ENCODE measurements around the gene LGSN. TPM values are rescaled to one million over a fixed set of nuclear protein-coding genes. Genes with fewer than 3 reads are reported as not detected.
"Not testable (repeated sequence)": the region's sequence is repeated elsewhere in the genome, so short reads cannot be mapped to it uniquely, and the experiment has no call there.

The LGSN gene
- polyA plus RNA-seq, 1 donor from 2014 or later, result not detected

DNA sequence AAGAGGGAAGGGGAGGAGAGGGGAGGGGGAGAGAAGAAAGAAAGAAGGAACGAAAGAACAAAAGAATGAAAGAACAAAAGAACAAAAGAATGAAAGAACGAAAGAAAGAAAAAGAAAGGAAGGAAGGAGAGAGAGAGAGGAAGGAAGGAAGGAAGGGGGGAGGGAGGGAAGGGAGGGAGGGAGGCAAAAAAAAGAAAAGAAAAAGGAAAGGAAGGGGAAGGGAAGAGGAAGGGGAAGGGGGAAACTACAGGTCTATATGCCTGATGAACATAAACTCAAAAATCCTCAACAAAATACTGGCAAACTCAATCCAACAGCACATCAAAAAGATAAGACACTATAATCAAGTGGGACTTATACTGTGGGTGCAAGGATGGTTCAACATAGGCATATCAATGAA lies 13.7 kb upstream of the LGSN start:
- H3K4me1 Mint-ChIP-seq, result no peaks in the 10 kb centered on the region
- H3K36me3 Mint-ChIP-seq, result no peaks in the 10 kb centered on the region
- no peaks in the 10 kb centered on the region for H3K9me3 Mint-ChIP-seq
- H3K4me3 Mint-ChIP-seq, result no peak overlapping the region
- H3K27ac Mint-ChIP-seq, result no peak overlapping the region
- peaks cover 5% of the 10 kb centered on the region for H3K27me3 Mint-ChIP-seq

DNA sequence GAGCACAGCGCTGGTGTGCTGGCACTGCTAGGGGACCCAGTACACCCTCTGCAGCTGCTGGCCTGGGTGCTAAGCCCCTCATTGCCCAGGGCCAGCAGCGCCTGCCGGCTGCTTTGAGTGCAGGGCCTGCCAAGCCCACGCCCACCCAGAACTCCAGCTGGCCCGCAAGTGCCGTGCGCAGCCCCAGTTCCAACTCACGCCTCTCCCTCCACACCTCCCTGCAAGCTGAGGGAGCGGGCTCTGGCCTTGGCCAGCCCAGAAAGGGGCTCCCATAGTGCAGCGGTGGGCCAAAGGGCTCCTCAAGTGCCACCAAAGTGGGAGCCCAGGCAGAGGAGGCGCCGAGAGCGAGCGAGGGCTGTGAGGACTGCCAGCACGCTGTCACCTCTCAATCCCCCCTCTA lies 6.8 kb upstream of the LGSN start:
- H3K4me3 Mint-ChIP-seq, H3K4me1 Mint-ChIP-seq, H3K27me3 Mint-ChIP-seq, H3K9me3 Mint-ChIP-seq, H3K27ac Mint-ChIP-seq, H3K36me3 Mint-ChIP-seq: not testable (repeated sequence)

DNA sequence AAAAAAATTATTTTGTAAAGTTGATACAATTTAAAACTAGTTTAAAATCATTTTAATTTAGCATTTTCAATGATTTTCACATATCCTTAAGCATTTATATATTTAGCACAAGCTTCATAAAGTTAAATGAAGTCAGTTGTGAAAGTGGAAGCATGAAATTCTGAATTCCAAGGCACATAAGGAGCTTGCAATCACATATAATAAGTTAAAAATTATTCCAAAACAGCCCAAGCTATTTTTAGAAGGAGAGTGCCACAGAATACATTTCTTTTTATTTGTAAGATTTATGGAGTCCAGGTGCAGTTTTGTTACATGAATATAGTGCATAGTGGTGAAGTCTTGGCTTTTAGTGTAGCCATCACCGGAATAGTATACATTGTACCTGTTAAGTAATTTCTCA lies 3.2 kb upstream of the LGSN start:
- H3K4me3 Mint-ChIP-seq, result no peak overlapping the region
- peaks cover 0 to 2% (median 0%) of the 10 kb centered on the region in 3 donors for H3K4me1 Mint-ChIP-seq
- H3K27me3 Mint-ChIP-seq, result peaks cover 9% of the 10 kb centered on the region
- no peaks in the 10 kb centered on the region for H3K36me3 Mint-ChIP-seq
- no peak overlapping the region for H3K27ac Mint-ChIP-seq
- H3K9me3 Mint-ChIP-seq, result peaks cover 2 to 8% (median 5%) of the 10 kb centered on the region in 3 donors

DNA sequence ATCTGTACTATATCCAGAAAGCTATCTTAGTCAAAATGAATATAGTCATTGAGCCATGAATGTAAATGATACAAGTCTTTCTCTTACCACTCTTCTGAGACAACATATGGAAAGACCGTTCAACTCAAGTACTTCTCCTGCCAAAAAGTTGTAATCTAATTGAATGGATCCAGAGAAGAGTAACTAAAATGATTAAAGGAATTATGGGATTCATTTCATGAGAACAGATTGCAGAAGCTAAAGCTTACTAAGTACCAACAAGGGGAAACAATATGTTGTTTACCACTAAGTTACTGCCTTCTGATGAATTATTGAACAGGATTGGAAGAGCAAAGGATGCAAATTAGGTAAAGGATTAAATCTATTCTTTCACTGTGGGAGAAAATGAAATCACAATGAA lies 2.0 kb upstream of the LGSN start:
- H3K27me3 Mint-ChIP-seq, result peaks cover 9% of the 10 kb centered on the region
- no peak overlapping the region for H3K27ac Mint-ChIP-seq
- no peaks in the 10 kb centered on the region for H3K36me3 Mint-ChIP-seq
- no peak overlapping the region for H3K4me3 Mint-ChIP-seq
- peaks cover 0 to 2% (median 2%) of the 10 kb centered on the region in 3 donors for H3K9me3 Mint-ChIP-seq
- H3K4me1 Mint-ChIP-seq, result no peaks in the 10 kb centered on the region

DNA sequence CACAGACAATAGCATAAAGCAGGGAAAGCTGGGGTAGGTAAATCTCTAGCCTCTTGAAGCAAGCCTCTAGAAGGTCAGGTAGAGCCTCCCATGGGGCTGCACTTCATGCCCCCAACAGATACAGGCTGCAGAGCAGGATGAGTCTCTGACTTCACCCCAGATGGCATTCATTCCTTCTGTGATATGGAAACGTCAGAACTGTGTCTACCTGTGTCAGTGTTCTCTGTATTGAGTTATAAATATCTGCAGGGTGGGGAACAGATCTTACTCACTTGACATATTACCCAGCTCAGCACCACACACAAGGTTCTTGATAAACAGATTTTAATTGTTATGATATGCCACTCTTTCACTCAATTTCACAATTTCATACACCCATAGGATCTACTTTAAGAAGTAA lies 2.1 kb downstream of the LGSN start:
- Mint-ChIP-seq H3K9me3 (peaks cover 0 to 2% (median 0%) of the 10 kb centered on the region in 3 donors), H3K36me3 (no peaks in the 10 kb centered on the region), H3K4me1 (no peaks in the 10 kb centered on the region), H3K27me3 (peaks cover 6% of the 10 kb centered on the region), H3K4me3 (no peak overlapping the region), H3K27ac (no peak overlapping the region)

DNA sequence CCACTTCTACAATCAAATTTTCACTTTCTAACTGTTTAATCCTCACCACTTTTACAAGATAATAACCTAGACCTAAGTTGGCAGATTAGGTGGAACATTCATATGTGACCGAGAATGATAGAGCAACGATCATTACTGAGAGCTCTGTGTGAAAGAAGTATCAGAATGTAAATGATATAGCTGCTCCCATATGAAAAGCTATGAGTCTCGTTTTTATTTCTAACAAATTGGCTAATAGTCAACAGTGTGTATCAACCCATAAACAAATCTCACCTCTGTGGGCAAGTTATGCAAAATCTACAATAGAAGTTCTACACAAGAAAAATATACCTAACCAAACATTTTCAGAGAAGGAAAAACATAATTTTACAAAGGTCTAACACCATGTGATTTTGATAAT lies 3.7 kb downstream of the LGSN start:
- H3K9me3 Mint-ChIP-seq, result peaks cover 0 to 2% (median 0%) of the 10 kb centered on the region in 3 donors
- no peak overlapping the region for H3K27ac Mint-ChIP-seq
- H3K36me3 Mint-ChIP-seq, result no peaks in the 10 kb centered on the region
- H3K4me3 Mint-ChIP-seq, result no peak overlapping the region
- no peaks in the 10 kb centered on the region for H3K4me1 Mint-ChIP-seq
- H3K27me3 Mint-ChIP-seq, result peaks cover 6% of the 10 kb centered on the region

DNA sequence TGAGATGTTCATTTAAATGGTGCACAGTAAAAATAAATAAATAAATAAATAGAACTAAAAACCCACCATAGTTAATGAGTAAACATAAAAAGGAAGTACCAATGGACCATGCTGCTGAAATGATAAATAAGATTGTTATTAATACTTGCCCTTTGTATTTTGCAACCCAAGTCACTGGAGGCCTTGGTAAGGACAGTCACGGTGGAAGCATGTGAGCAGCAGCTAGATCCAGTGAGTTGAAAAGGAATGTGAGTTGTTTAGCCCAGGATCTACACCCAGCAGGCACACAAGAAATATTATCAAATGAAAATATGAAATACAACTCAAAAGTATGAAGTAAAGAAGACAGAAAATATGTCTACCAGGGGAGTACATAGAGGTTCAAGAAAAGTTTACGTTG lies 6.7 kb downstream of the LGSN start:
- Mint-ChIP-seq H3K27me3 (peaks cover 1% of the 10 kb centered on the region), H3K4me1 (no peaks in the 10 kb centered on the region), H3K27ac (no peak overlapping the region), H3K9me3 (no peaks in the 10 kb centered on the region), H3K36me3 (no peaks in the 10 kb centered on the region), H3K4me3 (no peak overlapping the region)

DNA sequence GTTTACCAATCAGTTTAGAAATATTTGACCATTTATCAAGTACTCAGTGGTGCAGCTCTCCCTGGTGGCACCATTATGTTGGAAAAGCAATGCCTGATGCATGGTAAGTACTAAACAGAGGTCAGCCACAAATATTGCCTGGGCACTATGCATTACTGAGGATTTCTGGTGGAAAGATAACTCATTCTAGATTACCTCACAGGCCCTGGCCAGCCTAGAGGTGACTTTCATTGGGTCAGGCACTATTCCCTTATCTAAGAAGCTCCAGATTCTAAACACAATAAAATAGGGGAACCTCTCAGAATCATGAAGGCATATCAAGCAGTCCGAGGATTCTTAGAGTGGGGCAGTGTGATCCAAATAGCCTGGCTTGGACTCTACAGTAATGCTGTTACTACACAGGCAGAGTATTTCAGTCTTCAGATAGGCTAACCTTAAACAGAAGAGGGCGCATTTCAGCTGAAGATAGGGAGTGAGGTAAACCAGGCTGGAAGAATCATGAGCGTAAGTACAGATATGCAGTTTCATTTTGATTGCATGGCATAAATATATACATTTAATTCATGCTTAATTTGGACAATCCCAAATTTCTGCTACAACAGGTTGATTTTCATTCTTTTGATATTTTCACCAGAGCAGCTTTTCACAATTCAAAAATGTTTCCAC lies 12.1 kb downstream of the LGSN start:
- H3K27ac Mint-ChIP-seq, result no peak overlapping the region
- no peaks in the 10 kb centered on the region for H3K9me3 Mint-ChIP-seq
- no peaks in the 10 kb centered on the region for H3K4me1 Mint-ChIP-seq
- no peaks in the 10 kb centered on the region for H3K36me3 Mint-ChIP-seq
- no peaks in the 10 kb centered on the region for H3K27me3 Mint-ChIP-seq
- H3K4me3 Mint-ChIP-seq, result no peak overlapping the region

DNA sequence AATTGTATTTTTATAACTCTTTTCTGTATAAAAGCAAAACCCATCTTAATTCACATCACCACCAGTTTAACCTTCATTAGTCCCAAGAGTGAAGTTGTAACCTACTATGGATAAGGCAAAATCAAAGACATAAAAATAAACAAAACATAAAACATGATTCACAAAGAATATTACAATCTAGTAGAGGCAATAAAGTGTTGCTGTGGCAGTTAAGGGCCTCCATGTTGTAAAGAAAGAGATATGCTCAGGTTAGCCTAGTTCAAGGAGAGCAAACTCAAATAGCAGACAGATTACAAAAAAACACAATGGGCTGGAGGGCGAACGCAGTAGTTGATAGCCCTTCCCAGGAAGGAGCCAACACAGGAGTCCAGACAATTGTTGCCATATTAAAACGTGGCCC lies 13.4 kb downstream of the LGSN start:
- Mint-ChIP-seq H3K36me3 (no peaks in the 10 kb centered on the region), H3K9me3 (no peaks in the 10 kb centered on the region), H3K27ac (no peak overlapping the region), H3K27me3 (no peaks in the 10 kb centered on the region), H3K4me1 (no peaks in the 10 kb centered on the region), H3K4me3 (no peak overlapping the region)

DNA sequence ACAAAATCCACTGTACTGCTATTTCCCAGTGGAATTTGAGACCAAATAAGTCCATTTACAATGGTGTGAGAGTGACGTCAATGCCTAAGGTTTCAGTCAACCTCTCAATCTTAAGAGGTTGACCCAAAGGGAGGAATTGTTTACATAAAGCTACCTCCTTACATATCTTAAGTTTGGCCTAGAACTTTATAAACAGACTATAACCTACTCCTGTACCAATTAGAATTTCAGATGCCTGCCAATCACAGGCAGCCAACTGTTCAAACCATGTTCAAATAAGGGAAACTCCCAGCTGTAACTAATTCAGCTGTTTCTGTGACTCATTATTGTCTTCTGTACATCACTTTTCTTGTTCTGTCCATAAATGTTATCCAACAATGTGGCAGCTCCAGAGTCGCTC lies 14.5 kb downstream of the LGSN start:
- H3K27me3 Mint-ChIP-seq, result no peaks in the 10 kb centered on the region
- H3K9me3 Mint-ChIP-seq, result no peaks in the 10 kb centered on the region
- no peaks in the 10 kb centered on the region for H3K4me1 Mint-ChIP-seq
- no peaks in the 10 kb centered on the region for H3K36me3 Mint-ChIP-seq
- no peak overlapping the region for H3K27ac Mint-ChIP-seq
- H3K4me3 Mint-ChIP-seq, result no peak overlapping the region

DNA sequence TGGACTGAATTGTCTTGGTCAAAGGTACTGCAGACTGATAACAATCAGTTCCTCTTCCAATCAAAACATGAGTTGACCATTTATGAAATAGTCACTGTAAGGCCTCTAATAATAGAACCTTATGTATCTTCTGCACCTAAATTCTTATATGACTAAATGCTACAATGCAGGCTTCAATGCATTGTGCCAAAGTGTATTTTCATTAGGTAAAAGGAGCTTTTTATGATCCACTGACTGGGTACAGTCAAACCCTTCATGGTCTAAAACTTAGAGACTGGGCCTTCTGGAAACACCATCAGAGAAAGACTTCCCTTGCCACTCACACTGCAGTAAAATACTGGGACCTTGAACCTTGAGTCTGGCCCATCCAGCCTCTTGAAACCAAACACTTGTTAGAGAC lies 16.3 kb downstream of the LGSN start:
- Mint-ChIP-seq H3K9me3 (peaks cover 0 to 8% (median 0%) of the 10 kb centered on the region in 3 donors), H3K27ac (no peak overlapping the region), H3K36me3 (peaks cover 5% of the 10 kb centered on the region), H3K27me3 (no peaks in the 10 kb centered on the region), H3K4me1 (no peaks in the 10 kb centered on the region), H3K4me3 (no peak overlapping the region)

DNA sequence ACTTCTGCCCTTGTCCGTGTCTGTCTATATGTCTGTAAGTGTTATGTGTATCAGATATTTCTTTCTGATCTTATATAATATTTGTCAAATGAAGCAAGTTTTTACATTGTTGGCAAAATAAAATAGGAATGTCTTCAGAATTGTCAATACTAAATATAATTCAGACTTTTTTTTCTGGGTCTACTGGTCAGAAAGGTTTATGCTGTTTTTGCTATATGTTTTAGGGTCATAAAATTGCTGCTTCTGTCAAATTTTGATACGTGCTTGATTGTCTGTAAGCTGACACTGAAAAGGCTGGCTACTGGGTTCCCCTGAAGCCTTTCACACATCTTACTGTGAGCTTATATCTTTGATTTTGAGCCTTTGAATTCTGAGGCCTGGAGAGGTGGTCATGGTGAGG lies 20.1 kb downstream of the LGSN start:
- peaks cover 5% of the 10 kb centered on the region for H3K36me3 Mint-ChIP-seq
- no peak overlapping the region for H3K4me3 Mint-ChIP-seq
- H3K4me1 Mint-ChIP-seq, result no peaks in the 10 kb centered on the region
- no peak overlapping the region for H3K27ac Mint-ChIP-seq
- no peaks in the 10 kb centered on the region for H3K27me3 Mint-ChIP-seq
- H3K9me3 Mint-ChIP-seq, result peaks cover 0 to 8% (median 0%) of the 10 kb centered on the region in 3 donors

DNA sequence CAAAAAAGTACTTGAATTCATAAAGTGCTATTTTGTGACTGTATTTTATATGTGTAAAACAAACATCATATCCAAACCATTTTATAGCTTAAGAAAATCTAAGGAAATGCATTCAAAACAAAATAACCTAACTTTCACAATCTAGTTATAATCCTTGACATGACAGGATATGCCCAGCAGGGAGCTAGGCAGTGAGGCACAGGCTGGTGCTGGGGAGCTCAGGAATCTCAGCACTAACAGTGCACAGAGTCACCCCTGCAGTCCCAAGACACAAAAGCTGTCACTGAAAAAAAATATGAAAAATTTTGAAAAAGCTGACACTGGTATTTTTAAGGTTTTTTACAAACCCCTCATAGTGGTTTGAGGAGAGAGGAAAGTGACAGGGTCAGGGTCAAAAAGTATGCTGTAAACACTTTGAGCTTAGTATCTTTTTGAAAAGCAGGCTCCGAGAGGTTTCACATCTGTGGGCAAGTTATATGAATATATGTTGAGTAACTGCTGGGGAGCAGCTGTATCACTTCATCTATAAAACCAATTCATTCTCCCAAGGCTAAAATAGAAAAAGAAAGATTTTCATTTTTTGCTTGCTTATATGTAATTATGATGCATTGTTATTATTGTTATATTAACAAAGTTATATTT lies 24.1 kb downstream of the LGSN start:
- H3K4me1 Mint-ChIP-seq, result no peaks in the 10 kb centered on the region
- H3K4me3 Mint-ChIP-seq, result no peak overlapping the region
- H3K27ac Mint-ChIP-seq, result no peak overlapping the region
- peaks cover 0 to 8% (median 0%) of the 10 kb centered on the region in 3 donors for H3K9me3 Mint-ChIP-seq
- no peaks in the 10 kb centered on the region for H3K27me3 Mint-ChIP-seq
- H3K36me3 Mint-ChIP-seq, result peaks cover 6% of the 10 kb centered on the region

DNA sequence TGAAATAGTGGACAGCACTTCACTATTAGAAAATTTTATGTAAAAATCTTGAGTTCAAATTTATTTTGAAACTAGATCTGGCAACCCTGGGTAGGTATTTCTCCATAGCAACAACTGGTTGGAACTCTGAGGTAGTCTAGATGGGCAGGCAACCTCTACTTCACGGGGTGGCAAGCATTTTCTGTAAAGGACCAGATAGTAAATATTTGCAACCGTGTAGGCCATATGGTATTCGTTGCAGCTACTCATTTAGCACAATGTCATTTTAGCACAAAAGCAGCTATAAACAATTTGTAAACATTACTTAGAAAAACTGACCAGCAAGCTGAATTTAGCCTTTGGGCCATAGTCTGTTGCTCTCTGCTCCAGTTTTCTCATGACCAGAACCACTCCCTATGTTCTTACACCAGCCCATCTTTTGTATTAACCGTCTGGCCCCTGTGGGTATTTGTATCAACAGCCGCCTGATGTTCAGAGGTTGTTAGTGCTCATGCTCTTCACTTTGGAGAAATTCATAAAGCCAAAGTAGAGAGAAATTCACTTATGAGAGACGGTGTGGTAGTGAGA lies 29.2 kb downstream of the LGSN start:
- H3K4me3 Mint-ChIP-seq, result no peak overlapping the region
- H3K27ac Mint-ChIP-seq, result no peak overlapping the region
- no peaks in the 10 kb centered on the region for H3K27me3 Mint-ChIP-seq
- no peaks in the 10 kb centered on the region for H3K4me1 Mint-ChIP-seq
- no peaks in the 10 kb centered on the region for H3K9me3 Mint-ChIP-seq
- H3K36me3 Mint-ChIP-seq, result peaks cover 1% of the 10 kb centered on the region

DNA sequence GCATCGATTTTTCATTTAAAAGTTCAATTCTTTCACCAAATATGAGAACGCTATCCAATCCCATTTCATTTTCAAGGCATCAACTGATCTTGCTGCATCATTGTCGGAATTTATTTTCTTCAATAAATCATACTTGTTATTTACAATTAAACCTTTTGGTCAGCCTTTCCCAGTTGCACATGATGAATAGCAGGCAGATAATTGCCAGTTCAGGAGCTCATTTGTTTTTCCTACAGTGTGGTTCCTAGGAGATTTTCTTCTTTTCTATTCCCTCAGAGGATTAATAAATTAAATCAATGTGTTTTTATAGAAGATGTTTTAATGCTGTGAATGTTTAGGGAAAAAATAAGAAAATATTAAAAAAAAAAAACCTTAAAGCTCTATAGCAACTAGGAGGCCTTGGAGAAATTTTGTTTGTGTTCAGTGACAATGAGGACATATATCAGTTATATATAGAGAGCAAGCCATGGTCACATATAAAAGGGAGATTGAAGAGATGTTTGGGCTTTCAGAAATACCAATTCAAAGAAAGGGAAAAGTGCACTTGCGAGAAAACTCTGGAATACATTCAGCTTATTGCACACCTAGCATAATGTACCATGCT lies 30.4 kb downstream of the LGSN start:
- Mint-ChIP-seq H3K27ac (no peak overlapping the region), H3K36me3 (no peaks in the 10 kb centered on the region), H3K27me3 (peaks cover 1% of the 10 kb centered on the region), H3K4me3 (no peak overlapping the region), H3K9me3 (no peaks in the 10 kb centered on the region), H3K4me1 (no peaks in the 10 kb centered on the region)
